Tibial nerve (tissue), 4 donors: ENCODE measurements around the gene NOVA2. TPM values are rescaled to one million over a fixed set of nuclear protein-coding genes. Genes with fewer than 3 reads are reported as not detected.

Source experiments
- DNase-seq, 2 donors: peaks; one replicate each; pipeline ENCODE4 v3.0.0-alpha.2; 2019; ENCODE audit warnings: low spot score in 2 of 2
- H3K27ac ChIP-seq, 4 donors: fragments of 200-600 bp; sonication (generic) in 3 of 4; one replicate each; pipeline ENCODE4 v1.5.1; 2017 to 2019; ENCODE audit warnings: mild to moderate bottlenecking in 1 of 4
- H3K27me3 ChIP-seq, 2 donors: fragments of 200-600 bp; sonication (generic) in 1 of 2; one replicate each; pipeline versions ENCODE4 v1.5.1 to v1.6.0; 2017 to 2019
- H3K36me3 ChIP-seq, 3 donors: fragments of 200-600 bp; sonication (generic); one replicate each; pipeline ENCODE4 v1.5.1; 2018 to 2019
- H3K4me1 ChIP-seq, 4 donors: fragments of 200-600 bp; sonication (generic) in 3 of 4; one replicate each; pipeline ENCODE4 v1.5.1; 2017 to 2019
- H3K4me3 ChIP-seq, 4 donors: fragments of 200-600 bp; sonication (generic) in 3 of 4; one replicate each; pipeline ENCODE4 v1.5.1; 2017 to 2019; ENCODE audit warnings: mild to moderate bottlenecking in 1 of 4, moderate library complexity in 1 of 4
- H3K9me3 ChIP-seq, 4 donors: fragments of 200-600 bp; sonication (generic) in 3 of 4; one replicate each; pipeline ENCODE4 v1.5.1; 2017 to 2019
- EP300 ChIP-seq, 2 donors: sonication (generic); formaldehyde crosslinking; IDR thresholded peaks; one replicate each; pipeline ENCODE4 v1.6.1; 2017; ENCODE audit warnings: antibody characterized with exemption in 2 of 2, mild to moderate bottlenecking in 1 of 2
- POLR2A ChIP-seq, 2 donors: fragments of 450-650 bp; IDR thresholded peaks; one replicate each; pipeline ENCODE4 v1.6.1; 2017; ENCODE audit warnings: antibody characterized with exemption in 2 of 2, mild to moderate bottlenecking in 2 of 2, moderate library complexity in 2 of 2
- WGBS, 2 donors: methylation state at CpG; one replicate each; pipeline ENCODE4 v1.1.5; 2018; 5-methylcytosine and 5-hydroxymethylcytosine counted together
- total RNA-seq, 4 donors: library from RNA; depleted of rRNA; stranded (reverse); fragments of >200 nt; gene quantifications; one replicate each; pipeline ENCODE4 v1.1.0, GENCODE V29; 2016
- TF ChIP-seq, protein P1 (sequence below), 5 experiments: fragments of 200-600 bp in 3 of 5; fragments of 450-650 bp in 2 of 5; sonication (generic) in 3 of 5; IDR thresholded peaks; one replicate each; pipeline ENCODE4 v1.5.1; 2016 to 2019; ENCODE audit warnings: antibody characterized with exemption in 5 of 5, mild to moderate bottlenecking in 3 of 5, moderate library complexity in 2 of 5

The NOVA2 gene
- total RNA-seq, 4 donors from 2014 or later = 1.5 to 6.9 (median 1.7) TPM

DNA sequence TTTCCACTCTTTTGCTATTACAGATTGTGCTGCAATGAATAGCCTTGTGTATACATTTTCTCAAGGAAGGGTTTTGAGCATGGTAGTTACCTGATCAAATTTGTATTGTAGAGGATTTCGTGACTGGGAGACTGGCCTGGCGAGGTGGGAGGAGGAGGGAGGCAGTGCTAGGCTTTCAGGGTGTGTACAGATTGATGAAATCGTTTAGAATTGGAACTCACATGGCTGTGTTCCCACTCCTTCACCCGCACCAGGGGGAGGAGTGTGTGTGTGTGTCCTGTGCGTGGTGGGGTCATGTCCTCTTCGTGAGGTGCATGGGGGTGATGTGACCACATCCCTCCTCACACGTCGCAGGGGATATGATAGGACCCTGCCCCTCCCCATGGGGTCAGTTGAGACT, 40.9 kb upstream of the NOVA2 start:
- H3K9me3 ChIP-seq = no peaks in the 10 kb centered on the region
- peaks cover 0 to 24% (median 0%) of the 10 kb centered on the region in 3 donors for H3K36me3 ChIP-seq
- 36 to 55% methylated on average over 8 of the region's 8 CpGs for WGBS, 2 donors
- H3K4me3 ChIP-seq = peak overlapping the region in 2 of 4 donors; percentile 5 to 66
- peaks cover 0 to 29% (median 21%) of the 10 kb centered on the region in 4 donors for H3K4me1 ChIP-seq
- TF ChIP-seq EP300 (IDR thresholded peaks at IDR 0.05) = no peak
- no peak for TF ChIP-seq POLR2A (IDR thresholded peaks at IDR 0.05)
- TF ChIP-seq, protein P1, sequence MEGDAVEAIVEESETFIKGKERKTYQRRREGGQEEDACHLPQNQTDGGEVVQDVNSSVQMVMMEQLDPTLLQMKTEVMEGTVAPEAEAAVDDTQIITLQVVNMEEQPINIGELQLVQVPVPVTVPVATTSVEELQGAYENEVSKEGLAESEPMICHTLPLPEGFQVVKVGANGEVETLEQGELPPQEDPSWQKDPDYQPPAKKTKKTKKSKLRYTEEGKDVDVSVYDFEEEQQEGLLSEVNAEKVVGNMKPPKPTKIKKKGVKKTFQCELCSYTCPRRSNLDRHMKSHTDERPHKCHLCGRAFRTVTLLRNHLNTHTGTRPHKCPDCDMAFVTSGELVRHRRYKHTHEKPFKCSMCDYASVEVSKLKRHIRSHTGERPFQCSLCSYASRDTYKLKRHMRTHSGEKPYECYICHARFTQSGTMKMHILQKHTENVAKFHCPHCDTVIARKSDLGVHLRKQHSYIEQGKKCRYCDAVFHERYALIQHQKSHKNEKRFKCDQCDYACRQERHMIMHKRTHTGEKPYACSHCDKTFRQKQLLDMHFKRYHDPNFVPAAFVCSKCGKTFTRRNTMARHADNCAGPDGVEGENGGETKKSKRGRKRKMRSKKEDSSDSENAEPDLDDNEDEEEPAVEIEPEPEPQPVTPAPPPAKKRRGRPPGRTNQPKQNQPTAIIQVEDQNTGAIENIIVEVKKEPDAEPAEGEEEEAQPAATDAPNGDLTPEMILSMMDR (IDR thresholded peaks at IDR 0.05) = no peak
- peak overlapping the region in 1 of 4 donors; percentile 50 for H3K27ac ChIP-seq
- no peak for DNase-seq
- peaks cover 0 to 44% of the 10 kb centered on the region in 2 donors for H3K27me3 ChIP-seq

DNA sequence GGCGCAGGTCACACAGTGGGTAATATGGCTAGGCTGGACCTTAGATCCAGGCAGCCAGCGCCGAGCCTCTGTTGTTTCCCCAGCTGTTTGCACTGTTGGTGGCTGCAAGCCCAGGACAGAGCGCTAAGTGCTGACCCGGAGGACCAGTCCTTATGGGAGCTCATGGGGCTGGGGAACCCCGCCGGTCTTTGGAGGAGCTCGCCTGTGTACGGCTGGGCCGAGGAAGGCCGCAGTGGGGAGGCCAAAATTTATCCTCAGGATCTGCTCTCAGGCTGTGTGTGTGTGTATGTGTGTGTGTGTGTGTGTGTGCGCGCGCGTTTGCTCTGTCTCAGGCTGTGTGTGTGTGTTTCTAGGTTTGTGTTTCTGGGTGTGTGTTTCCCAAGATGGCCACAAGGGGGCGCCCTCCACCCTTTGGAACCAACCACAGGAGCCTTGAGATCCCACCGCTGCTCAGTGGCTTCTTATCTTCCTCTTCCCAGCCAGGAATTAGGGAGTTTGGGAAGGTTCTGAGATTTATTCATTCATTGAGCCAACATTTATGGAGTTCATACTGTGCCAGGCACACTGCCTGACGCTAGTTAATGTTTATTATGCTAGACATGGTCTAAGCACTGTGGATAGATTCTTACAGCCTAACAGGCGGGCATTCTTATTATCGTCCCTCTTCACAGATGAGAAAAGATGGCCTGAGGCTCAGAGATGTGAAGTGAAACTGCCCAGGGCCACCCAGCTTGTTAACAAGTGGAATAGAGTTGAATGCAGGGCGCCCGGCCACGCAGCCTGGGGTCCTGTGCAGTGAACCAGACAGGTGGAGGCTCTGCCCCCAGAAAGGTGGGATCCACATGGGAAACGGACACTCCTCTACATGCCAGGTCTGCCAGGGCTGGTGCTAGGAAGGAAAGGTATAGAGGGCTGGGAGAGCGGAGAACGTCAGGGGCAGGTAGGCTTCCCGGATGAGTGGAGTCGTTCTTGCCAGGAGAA, 36.2 kb upstream of the NOVA2 start:
- Histone ChIP-seq H3K36me3 (peaks cover 0 to 39% (median 3%) of the 10 kb centered on the region in 3 donors), H3K27me3 (peaks cover 0 to 28% of the 10 kb centered on the region in 2 donors), H3K4me3 (no peak overlapping the region), H3K9me3 (no peaks in the 10 kb centered on the region), H3K4me1 (peaks cover 0 to 9% (median 4%) of the 10 kb centered on the region in 4 donors), H3K27ac (no peak overlapping the region)
- 58 to 64% methylated on average over 28 of the region's 28 CpGs for WGBS, 2 donors
- DNase-seq = peak; percentile 51 to 80
- TF ChIP-seq POLR2A (IDR thresholded peaks at IDR 0.05) = no peak
- TF ChIP-seq, protein P1 (IDR thresholded peaks at IDR 0.05) = peak; percentile 80 to 88 (median 84)

GRCh38 chr19:46006411-46006810, 32.7 kb upstream of the NOVA2 start:
- Histone ChIP-seq H3K27me3 (no peaks in the 10 kb centered on the region), H3K36me3 (peaks cover 0 to 60% (median 3%) of the 10 kb centered on the region in 3 donors), H3K9me3 (no peaks in the 10 kb centered on the region), H3K4me3 (no peak overlapping the region), H3K27ac (no peak overlapping the region), H3K4me1 (peaks cover 0 to 4% (median 0%) of the 10 kb centered on the region in 4 donors)
- WGBS, 2 donors = 88 to 94% methylated on average over 12 to 13 of the region's 13 CpGs
- TF ChIP-seq, protein P1 (IDR thresholded peaks at IDR 0.05) = no peak
- TF ChIP-seq POLR2A (IDR thresholded peaks at IDR 0.05) (no peak), EP300 (IDR thresholded peaks at IDR 0.05) (no peak)
- no peak for DNase-seq

- H3K27ac ChIP-seq = no peak overlapping the region
- TF ChIP-seq EP300 (IDR thresholded peaks at IDR 0.05) (no peak), POLR2A (IDR thresholded peaks at IDR 0.05) (no peak)
- TF ChIP-seq, protein P1 (IDR thresholded peaks at IDR 0.05) = no peak
- H3K27me3 ChIP-seq = peaks cover 0 to 28% of the 10 kb centered on the region in 2 donors
- DNase-seq = no peak
- H3K9me3 ChIP-seq = no peaks in the 10 kb centered on the region
- WGBS, 2 donors = 95 to 97% methylated on average over 15 of the region's 15 CpGs
- no peak overlapping the region for H3K4me3 ChIP-seq
- peaks cover 0 to 20% (median 5%) of the 10 kb centered on the region in 4 donors for H3K4me1 ChIP-seq
- peaks cover 0 to 52% (median 3%) of the 10 kb centered on the region in 3 donors for H3K36me3 ChIP-seq
These were observed 29.1 kb upstream of the NOVA2 start for GRCh38 chr19:46002678-46003275.
